HCT116 (cell line): ENCODE measurements around the gene HSD17B1. TPM values are rescaled to one million over a fixed set of nuclear protein-coding genes. Genes with fewer than 3 reads are reported as not detected.

Source experiments
- ATAC-seq: fragments of 200-7000 bp; cut with Tn5 transposase; 2 replicates; pipeline ENCODE4 v1.9.1; 2020; ENCODE audit warnings: mild to moderate bottlenecking, moderate library complexity
- BruUV-seq: library from RNA; stranded (reverse); fragments of 400-500 nt; replicated peaks from 2 replicates; lab custom pipeline; 2021; lab: Mats Ljungman, UMichigan
- CTCF ChIA-PET: fragments of 300-600 bp; sonication (Branson Sonifier 250); formaldehyde crosslinking; loops from one replicate; lab custom pipeline; 2021; ENCODE audit warnings: antibody characterized with exemption; lab: Charles Lee
- POLR2A ChIA-PET: fragments of 300-600, 350-600 bp; sonication (Branson Sonifier 250); formaldehyde crosslinking; loops from one replicate; lab custom pipeline; 2021; ENCODE audit warnings: antibody characterized with exemption; lab: Charles Lee
- RAD21 ChIA-PET, 2 experiments: fragments of 300-600 bp; sonication (Branson Sonifier 250); formaldehyde crosslinking; loops; one replicate each; lab custom pipeline; 2023; ENCODE audit warnings: low total read pairs in 2 of 2; ENCODE audit not compliant: uncharacterized antibody in 2 of 2, unreplicated experiment in 2 of 2, low non-redundant PET in 1 of 2; lab: Charles Lee
- DNase-seq: peaks from one replicate; pipeline ENCODE4 v3.0.0-alpha.2; 2010; ENCODE audit warnings: low read depth, low spot score
- H2AFZ ChIP-seq: fragments of 200-600 bp; shearing (Covaris generic), sonication (generic); 2 replicates; pipeline ENCODE4 v1.6.1; 2017; ENCODE audit warnings: low read depth, mixed run types, mixed read lengths, antibody characterized with exemption, low read length; ENCODE audit not compliant: poor library complexity, severe bottlenecking
- H3K27ac ChIP-seq: 2 replicates; pipeline ENCODE4 v1.5.1; 2012; ENCODE audit warnings: low read depth, low read length
- H3K27me3 ChIP-seq: fragments of 200-600 bp; sonication (generic); 2 replicates; pipeline ENCODE4 v1.6.1; 2016; ENCODE audit warnings: mixed run types, low read length, mixed read lengths; ENCODE audit not compliant: insufficient read depth
- H3K36me3 ChIP-seq, 2 experiments: fragments of 200-500 bp in 1 of 2; fragments of 200-600 bp in 1 of 2; sonication (Bioruptor generic) in 1 of 2; sonication (generic) in 1 of 2; 2 replicates each; pipeline versions ENCODE4 v1.5.1 to v1.6.1; 2014 to 2016; ENCODE audit warnings: low read length in 2 of 2, inconsistent platforms in 1 of 2, mixed read lengths in 1 of 2, mixed run types in 1 of 2; ENCODE audit not compliant: insufficient read depth in 2 of 2, control insufficient read depth in 1 of 2
- H3K4me1 ChIP-seq, 2 experiments: fragments of 200-600 bp in 1 of 2; sonication (generic) in 1 of 2; 2 replicates each; pipeline versions ENCODE4 v1.5.1 to v1.6.1; 2012 to 2017; ENCODE audit warnings: low read length in 2 of 2, inconsistent platforms in 1 of 2, mild to moderate bottlenecking in 1 of 2, mixed read lengths in 1 of 2, mixed run types in 1 of 2, moderate library complexity in 1 of 2; ENCODE audit not compliant: insufficient read depth in 2 of 2, control insufficient read depth in 1 of 2
- H3K4me2 ChIP-seq: fragments of 200-600 bp; sonication (generic); 2 replicates; pipeline ENCODE4 v1.6.1; 2017; ENCODE audit warnings: mixed run types, low read length, mixed read lengths
- H3K4me3 ChIP-seq, 2 experiments: fragments of 200-600 bp in 1 of 2; sonication (generic) in 1 of 2; replicated peaks in 1 of 2; 2 replicates each; pipeline ENCODE4 v1.5.1; 2011 to 2016; ENCODE audit warnings: low read length in 2 of 2, control low read depth in 1 of 2, low read depth in 1 of 2, mild to moderate bottlenecking in 1 of 2, mixed read lengths in 1 of 2, mixed run types in 1 of 2
- H3K79me2 ChIP-seq: fragments of 200-600 bp; sonication (generic); 2 replicates; pipeline ENCODE4 v1.6.1; 2017; ENCODE audit warnings: mild to moderate bottlenecking, mixed run types, low read length, moderate library complexity, mixed read lengths; ENCODE audit not compliant: insufficient read depth
- H3K9ac ChIP-seq: fragments of 200-600 bp; sonication (generic); 2 replicates; pipeline ENCODE4 v1.6.1; 2016; ENCODE audit warnings: low read length, mixed read lengths
- H3K9me2 ChIP-seq: fragments of 200-600 bp; sonication (generic), shearing (Covaris generic); 2 replicates; pipeline ENCODE4 v1.6.1; 2017; ENCODE audit warnings: mixed run types, mild to moderate bottlenecking, moderate library complexity; ENCODE audit not compliant: insufficient read depth
- H3K9me3 ChIP-seq, 2 experiments: fragments of 200-500 bp in 1 of 2; fragments of 200-600 bp in 1 of 2; sonication (Bioruptor generic) in 1 of 2; sonication (generic) in 1 of 2; 2 replicates each; pipeline ENCODE4 v1.6.1; 2014 to 2017; ENCODE audit warnings: low read length in 2 of 2, mixed read lengths in 2 of 2, inconsistent platforms in 1 of 2, low read depth in 1 of 2, mild to moderate bottlenecking in 1 of 2, mixed run types in 1 of 2, moderate library complexity in 1 of 2; ENCODE audit not compliant: control insufficient read depth in 1 of 2, insufficient read depth in 1 of 2
- H4K20me1 ChIP-seq: fragments of 200-600 bp; sonication (generic), shearing (Covaris generic); 2 replicates; pipeline ENCODE4 v1.6.1; 2017; ENCODE audit warnings: mixed run types, mild to moderate bottlenecking, moderate library complexity; ENCODE audit not compliant: insufficient read depth
- CBX3 ChIP-seq: IDR thresholded peaks from 2 replicates; pipeline ENCODE4 v1.6.1; 2012; ENCODE audit warnings: low read depth
- CEBPB ChIP-seq: IDR thresholded peaks from 2 replicates; pipeline ENCODE4 v1.6.1; 2012; ENCODE audit warnings: low read depth
- EGR1 ChIP-seq: IDR thresholded peaks from 2 replicates; pipeline ENCODE4 v1.6.1; 2012; ENCODE audit warnings: low read depth
- EZH2phosphoT487 ChIP-seq: fragments of 200-600 bp; IDR thresholded peaks from 2 replicates; pipeline ENCODE4 v1.6.1; 2018; ENCODE audit warnings: antibody characterized with exemption, borderline replicate concordance
- FOSL1 ChIP-seq: IDR thresholded peaks from 2 replicates; pipeline ENCODE4 v1.6.1; 2012; ENCODE audit warnings: low read depth
- JUND ChIP-seq: IDR thresholded peaks from 2 replicates; pipeline ENCODE4 v1.6.1; 2012
- POLR2AphosphoS5 ChIP-seq: IDR thresholded peaks from 2 replicates; pipeline ENCODE4 v1.6.1; 2011; ENCODE audit warnings: mild to moderate bottlenecking, low read depth, low read length, moderate library complexity
- RAD21 ChIP-seq: IDR thresholded peaks from 2 replicates; pipeline ENCODE4 v1.6.1; 2012; ENCODE audit warnings: low read depth, mild to moderate bottlenecking
- SIN3A ChIP-seq: IDR thresholded peaks from 2 replicates; pipeline ENCODE4 v1.6.1; 2012; ENCODE audit warnings: low read depth
- SP1 ChIP-seq: IDR thresholded peaks from 2 replicates; pipeline ENCODE4 v1.6.1; 2012; ENCODE audit warnings: low read depth
- SRF ChIP-seq: IDR thresholded peaks from 2 replicates; pipeline ENCODE4 v1.6.1; 2012; ENCODE audit warnings: low read depth
- TCF7L2 ChIP-seq: IDR thresholded peaks from 2 replicates; pipeline ENCODE4 v1.7.0; 2011; ENCODE audit warnings: borderline replicate concordance, inconsistent platforms; ENCODE audit not compliant: insufficient read depth, insufficient read length; ENCODE audit errors: extremely low read depth
- YY1 ChIP-seq: IDR thresholded peaks from 2 replicates; pipeline ENCODE4 v1.6.1; 2011; ENCODE audit warnings: low read length, low read depth, moderate library complexity, mild to moderate bottlenecking; ENCODE audit not compliant: insufficient replicate concordance; ENCODE audit errors: extremely low read depth
- ZFX ChIP-seq: fragments of 450-650 bp; IDR thresholded peaks from 2 replicates; pipeline ENCODE4 v1.6.1; 2017
- ZNF274 ChIP-seq: fragments of 200-500 bp; sonication (Bioruptor generic); IDR thresholded peaks from 2 replicates; pipeline ENCODE4 v1.6.1; 2014; ENCODE audit warnings: mild to moderate bottlenecking, low read depth, low read length, inconsistent platforms
- intact Hi-C: fragments of 100-400 bp; cut with micrococcal nuclease; formaldehyde crosslinking; loops from 2 replicates; pipeline ENCODE4 v1.10.0; 2022
- total RNA-seq: library from RNA; stranded (reverse); gene quantifications from one replicate; pipeline ENCODE4 v1.2.1, GENCODE V29; 2021; ENCODE audit not compliant: unreplicated experiment
- TF ChIP-seq, protein P1 (sequence below): IDR thresholded peaks from 2 replicates; pipeline ENCODE4 v1.6.1; 2011; ENCODE audit warnings: mild to moderate bottlenecking, low read length, moderate library complexity; ENCODE audit not compliant: insufficient replicate concordance; ENCODE audit errors: extremely low read depth
- TF ChIP-seq, protein P2 (sequence below): IDR thresholded peaks from 2 replicates; pipeline ENCODE4 v1.6.1; 2012
- TF ChIP-seq, protein P3 (sequence below): IDR thresholded peaks from 2 replicates; pipeline ENCODE4 v1.6.1; 2012

HSD17B1 gene
- total RNA-seq, 1 experiment from 2014 or later: 1.4 TPM

DNA sequence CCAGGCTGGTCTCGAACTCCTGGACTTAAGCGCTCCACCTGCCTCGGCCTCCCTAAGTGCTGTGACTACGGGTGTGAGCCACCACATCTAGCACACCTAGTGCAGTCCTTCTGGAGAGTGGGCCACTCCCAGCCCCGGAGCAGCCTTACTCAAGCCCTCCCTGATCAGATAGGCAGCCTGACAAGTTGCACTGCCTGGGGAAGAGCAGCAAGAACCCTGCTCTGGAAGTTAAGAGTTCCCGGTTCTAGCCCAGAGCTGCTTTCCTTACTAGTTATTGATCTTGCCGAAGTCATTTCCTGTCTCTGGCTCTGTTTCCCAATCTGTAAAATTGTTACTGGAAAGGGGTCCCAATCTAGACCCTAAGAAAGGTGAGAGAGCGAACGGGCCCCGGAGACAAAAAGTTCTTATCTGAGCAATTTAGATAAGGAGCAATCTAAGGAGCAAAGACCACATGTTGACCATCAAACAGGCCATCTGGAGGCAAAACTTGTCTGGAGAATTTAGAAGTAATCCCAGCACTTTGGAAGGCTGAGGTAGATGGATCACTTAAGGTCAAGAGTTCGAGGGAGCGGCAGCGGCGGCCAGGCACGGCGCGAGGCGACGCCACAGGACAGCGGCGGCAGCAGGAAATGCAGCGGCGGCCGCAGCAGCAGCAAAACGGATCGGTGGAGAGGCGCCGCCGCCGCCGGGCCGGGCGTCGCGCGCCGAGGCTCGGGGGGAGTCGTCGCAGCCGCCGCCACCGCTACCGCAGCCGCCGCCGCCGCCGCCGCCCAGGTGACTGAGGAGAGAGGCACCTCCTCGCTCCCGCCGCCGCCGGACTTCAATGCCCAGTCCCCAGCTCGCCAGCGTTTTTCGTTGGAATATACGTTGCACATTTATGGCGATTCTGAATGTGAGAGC is 21.0 kb upstream of the HSD17B1 start (continued):
- TF ChIP-seq, protein P1, sequence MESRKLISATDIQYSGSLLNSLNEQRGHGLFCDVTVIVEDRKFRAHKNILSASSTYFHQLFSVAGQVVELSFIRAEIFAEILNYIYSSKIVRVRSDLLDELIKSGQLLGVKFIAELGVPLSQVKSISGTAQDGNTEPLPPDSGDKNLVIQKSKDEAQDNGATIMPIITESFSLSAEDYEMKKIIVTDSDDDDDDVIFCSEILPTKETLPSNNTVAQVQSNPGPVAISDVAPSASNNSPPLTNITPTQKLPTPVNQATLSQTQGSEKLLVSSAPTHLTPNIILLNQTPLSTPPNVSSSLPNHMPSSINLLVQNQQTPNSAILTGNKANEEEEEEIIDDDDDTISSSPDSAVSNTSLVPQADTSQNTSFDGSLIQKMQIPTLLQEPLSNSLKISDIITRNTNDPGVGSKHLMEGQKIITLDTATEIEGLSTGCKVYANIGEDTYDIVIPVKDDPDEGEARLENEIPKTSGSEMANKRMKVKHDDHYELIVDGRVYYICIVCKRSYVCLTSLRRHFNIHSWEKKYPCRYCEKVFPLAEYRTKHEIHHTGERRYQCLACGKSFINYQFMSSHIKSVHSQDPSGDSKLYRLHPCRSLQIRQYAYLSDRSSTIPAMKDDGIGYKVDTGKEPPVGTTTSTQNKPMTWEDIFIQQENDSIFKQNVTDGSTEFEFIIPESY: no peak
- TF ChIP-seq POLR2AphosphoS5 (peak; percentile 22; the same call in 1 of the 2 replicates), EZH2phosphoT487 (no peak)

DNA sequence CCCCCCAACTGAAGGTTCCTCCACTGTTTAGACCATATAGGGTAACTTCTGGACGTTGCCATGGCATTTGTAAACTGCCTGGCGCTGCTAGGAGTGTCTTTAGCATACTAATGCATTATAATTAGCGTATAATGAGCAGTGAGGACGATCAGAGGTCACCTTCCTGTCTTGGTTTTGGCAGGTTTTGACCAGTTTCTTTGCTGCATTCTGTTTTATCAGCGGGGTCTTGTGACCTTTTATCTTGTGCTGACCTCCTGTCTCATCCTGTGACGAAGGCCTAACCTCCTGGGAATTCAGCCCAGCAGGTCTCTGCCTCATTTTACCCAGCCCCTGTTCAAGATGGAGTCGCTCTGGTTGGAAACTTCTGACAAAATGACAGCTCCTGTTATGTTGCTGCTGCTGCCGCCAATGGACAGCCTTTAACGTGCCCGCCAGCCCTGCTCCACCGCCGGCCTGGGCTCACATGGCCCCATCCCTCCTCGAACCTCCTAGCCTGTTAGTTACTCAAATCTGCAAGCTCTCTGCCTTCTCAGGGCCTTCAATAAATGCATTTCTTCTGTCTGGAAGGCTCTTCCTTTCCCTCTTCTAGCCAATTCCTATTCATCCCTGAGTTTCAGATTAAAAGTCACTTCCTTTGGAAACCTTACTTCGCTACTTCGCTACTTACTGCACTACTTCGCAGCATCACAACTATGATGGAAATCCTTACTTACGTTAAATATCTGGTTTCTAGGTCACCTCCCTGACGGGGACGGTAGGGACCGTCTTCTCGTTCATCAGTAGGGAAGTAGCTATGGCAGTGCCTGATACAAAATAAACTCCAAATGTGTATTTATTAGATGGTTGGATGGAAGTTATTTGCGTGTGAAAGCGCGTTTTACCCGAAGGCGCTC is 17.3 kb upstream of the HSD17B1 start:
- Histone ChIP-seq H3K27ac (peak overlapping the region; percentile 97), H2AFZ (peak overlapping the region; percentile 77), H3K4me3 (peak overlapping the region; percentile 71 to 90), H3K4me2 (peak overlapping the region; percentile 98), H3K9me3 (no peaks in the 10 kb centered on the region), H3K9me2 (no peaks in the 10 kb centered on the region), H3K79me2 (no peaks in the 10 kb centered on the region), H3K27me3 (no peaks in the 10 kb centered on the region), H3K4me1 (peaks cover 23 to 36% of the 10 kb centered on the region in 2 experiments), H3K36me3 (no peaks in the 10 kb centered on the region; a peak in 1 of 4 replicates), H3K9ac (peak overlapping the region; percentile 84), H4K20me1 (no peaks in the 10 kb centered on the region)
- no peak for DNase-seq
- BruUV-seq: TSS peak; percentile 94
- intact Hi-C loops: no loop called here
- RAD21 ChIA-PET: interaction anchor here in 1 of 2 experiments (0.8 kb wide), 1 partner anchor 8 kb away, joined by 4 read pairs; no protein-coding TSS in a partner anchor
- CTCF ChIA-PET: interaction anchor here (0.6 to 1.3 kb wide), 6 partner anchors 8 to 839 kb away, joined by 3 to 5 read pairs (median 3); partner anchors contain the start of gene STAT3
- ATAC-seq: peak; percentile 24
- POLR2A ChIA-PET: interaction anchor here (0.7 to 2.1 kb wide), 3 partner anchors 16 to 143 kb away, joined by 3 to 7 read pairs (median 6); partner anchors contain the start of gene CAVIN1
- TF ChIP-seq EZH2phosphoT487: no peak
- TF ChIP-seq CBX3: no peak
- no peak for TF ChIP-seq YY1
- TF ChIP-seq SIN3A: no peak
- TF ChIP-seq JUND: no peak
- TF ChIP-seq ZNF274: no peak
- TF ChIP-seq TCF7L2: no peak
- no peak for TF ChIP-seq EGR1
- TF ChIP-seq SP1: no peak
- no peak for TF ChIP-seq SRF
- TF ChIP-seq CEBPB: no peak
- no peak for TF ChIP-seq RAD21
- TF ChIP-seq, protein P2, sequence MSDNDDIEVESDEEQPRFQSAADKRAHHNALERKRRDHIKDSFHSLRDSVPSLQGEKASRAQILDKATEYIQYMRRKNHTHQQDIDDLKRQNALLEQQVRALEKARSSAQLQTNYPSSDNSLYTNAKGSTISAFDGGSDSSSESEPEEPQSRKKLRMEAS: no peak
- TF ChIP-seq, protein P3, sequence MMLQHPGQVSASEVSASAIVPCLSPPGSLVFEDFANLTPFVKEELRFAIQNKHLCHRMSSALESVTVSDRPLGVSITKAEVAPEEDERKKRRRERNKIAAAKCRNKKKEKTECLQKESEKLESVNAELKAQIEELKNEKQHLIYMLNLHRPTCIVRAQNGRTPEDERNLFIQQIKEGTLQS: no peak
- TF ChIP-seq ZFX: no peak
- no peak for TF ChIP-seq FOSL1
- TF ChIP-seq POLR2AphosphoS5: no peak
